HG03378 (cell line): ENCODE measurements around the gene WDR1.

Experiments used
- ATAC-seq: cut with Tn5 transposase; IDR thresholded peaks from one replicate; pipeline ENCODE4 v1.9.1; 2021; ENCODE audit warnings: mild to moderate bottlenecking, moderate library complexity; ENCODE audit not compliant: unreplicated experiment

Gene WDR1

GRCh38 chr4:10115271-10115796, 1.3 kb downstream of the WDR1 start:
- ATAC-seq: no peak

DNA sequence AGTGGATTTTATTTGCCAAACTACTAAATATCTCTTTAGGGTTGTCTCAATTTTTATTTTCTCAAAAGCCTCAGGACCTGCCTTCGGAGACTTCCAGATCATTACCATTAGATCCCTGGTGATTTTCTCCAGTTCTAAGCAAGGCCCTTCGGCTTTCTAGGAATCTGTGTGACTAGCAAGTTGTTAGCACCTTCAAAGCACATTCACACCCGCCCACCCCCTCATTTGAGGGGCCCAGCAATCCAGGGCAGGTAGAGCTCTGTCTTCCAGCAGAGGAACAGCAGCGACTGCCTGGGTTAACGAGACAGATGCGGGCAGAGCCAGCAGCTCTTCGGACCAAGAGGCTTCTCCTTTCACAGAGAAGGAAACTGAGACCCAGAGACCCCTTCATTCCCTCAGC, 2.0 kb downstream of the WDR1 start:
- no peak for ATAC-seq

GRCh38 chr4:10114147-10114546, 2.5 kb downstream of the WDR1 start:
- no peak for ATAC-seq

GRCh38 chr4:10113362-10114047, 3.1 kb downstream of the WDR1 start:
- ATAC-seq: no peak

DNA sequence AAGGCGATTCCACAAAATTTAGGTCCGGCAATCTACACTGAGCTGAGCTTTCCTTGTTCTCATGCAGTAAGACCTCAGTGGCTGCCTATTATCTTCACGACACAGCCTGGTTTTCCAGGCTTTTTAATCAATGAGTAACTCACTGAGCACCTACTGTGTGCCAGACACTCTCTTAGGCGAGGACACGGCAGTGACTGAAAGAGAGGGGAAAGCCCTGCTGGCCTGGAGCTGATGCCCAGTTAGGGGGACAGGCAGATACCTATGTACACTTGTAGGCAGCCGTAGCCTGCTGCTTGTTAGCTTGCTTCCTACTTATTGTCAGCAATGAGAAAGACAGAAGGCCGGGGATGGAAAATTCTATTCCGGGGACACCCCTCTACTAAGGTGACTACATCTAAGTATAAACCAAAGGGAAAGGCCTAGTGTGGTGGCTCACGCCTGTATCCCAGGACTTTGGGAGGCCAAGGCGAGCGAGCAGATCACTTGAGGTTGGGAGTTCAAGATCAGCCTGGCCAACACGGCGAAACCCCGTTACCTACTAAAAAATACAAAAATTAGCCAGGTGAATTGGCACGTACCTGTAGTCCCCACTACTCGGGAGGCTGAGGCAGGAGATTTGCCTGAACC, 3.8 kb downstream of the WDR1 start:
- ATAC-seq: no peak

GRCh38 chr4:10111067-10111801, 5.4 kb downstream of the WDR1 start:
- ATAC-seq: no peak

GRCh38 chr4:10109995-10110670, 6.5 kb downstream of the WDR1 start:
- no peak for ATAC-seq

DNA sequence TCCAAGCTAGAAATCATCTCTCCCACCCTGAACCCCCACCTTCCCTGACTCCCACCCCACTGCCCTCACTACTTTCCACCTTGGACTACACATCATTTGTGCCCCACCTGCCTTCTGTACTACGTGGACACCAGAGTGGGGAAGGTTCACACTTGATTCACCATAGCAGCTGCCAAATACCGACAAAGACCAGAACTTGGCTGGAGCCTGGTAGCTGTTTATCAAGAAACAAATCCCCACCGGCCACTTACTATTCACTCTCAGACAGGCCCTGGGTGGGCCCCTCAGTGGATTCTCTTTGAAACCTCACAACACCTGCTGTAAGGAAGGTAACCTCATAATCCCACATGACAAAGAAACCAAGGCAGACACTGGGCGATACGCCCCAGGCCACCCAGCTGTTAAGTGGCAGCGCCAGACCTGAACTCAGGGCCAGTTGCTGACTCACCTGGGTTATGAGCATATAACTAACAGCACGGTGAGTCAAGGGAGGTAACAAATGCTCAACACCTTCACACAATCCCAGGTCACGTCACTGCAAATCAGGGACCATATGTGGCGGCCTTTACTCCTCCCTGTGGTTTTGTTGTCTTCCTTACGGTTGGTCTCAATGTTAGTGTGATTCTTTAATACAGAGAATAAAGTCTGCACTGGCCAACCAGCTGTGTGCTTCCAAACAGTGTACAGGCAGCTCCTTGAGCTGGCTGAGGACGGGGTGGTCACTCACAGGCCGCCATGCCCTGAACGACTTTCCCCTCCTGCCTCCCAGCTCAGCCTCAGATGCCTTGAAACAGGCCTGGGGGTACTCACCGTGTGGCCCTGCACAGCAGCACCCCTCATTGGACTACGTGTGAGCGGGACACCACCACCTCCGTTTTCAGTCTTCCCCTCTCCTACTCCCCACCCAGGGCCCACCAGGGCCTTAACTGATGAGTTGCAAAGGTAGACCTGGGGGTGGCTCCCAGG, 7.5 kb downstream of the WDR1 start:
- no peak for ATAC-seq

DNA sequence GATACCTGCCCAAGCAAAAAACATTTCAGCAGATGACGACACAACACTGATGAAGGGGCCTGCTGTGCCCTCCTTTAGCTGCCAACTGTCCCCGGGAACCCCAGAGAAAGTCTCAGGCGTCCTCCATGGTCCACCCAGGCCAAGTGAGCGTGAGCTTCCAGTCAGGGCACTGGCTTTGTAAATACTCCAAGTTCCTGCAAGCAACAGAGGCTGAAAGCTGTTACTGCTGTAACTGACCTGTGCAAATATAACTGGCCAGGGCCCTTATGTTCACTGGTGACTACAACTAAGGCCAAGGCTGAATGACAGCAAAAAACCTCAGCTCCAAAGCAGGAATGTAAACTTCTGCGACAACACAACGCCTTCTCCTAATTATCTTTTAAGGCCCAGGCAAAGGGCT, 8.2 kb downstream of the WDR1 start:
- no peak for ATAC-seq

- no peak for ATAC-seq
Measured at GRCh38 chr4:10107111-10108091, 9.2 kb downstream of the WDR1 start.

DNA sequence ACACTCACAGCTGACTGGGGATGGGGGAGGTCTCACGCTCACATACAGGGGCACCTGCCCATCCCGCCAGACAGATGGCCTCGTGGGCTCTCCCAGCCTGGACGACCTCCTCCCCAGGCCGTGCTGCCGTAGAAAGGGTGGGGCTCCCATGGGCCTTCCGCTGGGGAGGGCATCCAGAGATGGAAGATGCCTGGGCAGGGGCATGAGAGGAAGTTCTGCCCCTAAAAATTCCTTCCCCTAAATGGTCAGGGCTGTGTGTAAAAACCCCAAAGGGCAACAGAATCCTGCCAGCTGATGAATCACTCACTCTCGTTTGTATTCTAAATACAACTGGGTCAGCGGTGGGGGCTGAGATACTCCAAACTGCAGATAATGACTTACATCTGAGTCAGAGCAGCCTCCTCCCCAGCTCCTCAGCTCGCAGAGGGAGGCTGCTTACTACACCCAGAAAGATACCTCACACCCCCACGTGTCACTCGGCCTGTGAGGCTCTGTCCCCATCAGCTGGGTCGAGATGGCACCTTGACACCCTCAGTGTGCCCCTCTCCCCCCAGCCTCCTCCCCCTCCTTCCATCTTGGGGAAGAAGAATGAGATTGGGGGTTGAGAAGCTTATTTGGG, 10.1 kb downstream of the WDR1 start:
- no peak for ATAC-seq

DNA sequence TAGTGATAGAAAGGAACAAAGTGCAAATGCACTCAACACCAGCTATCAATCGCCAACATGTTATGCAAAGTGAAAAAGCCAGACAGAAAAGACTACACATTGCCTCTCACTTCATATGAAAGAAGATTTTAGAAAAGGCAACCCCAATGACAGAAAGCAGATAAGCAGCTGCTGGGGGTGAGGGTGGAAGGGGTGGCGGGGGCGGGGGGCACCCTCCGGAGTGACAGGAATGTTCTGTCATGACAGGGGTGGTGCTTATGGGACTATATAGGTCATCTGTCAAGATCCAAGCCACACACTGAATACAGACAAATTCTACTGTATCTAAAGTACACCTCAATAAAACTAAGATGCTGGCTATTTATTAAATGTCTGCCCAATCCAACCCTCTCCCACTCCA, 10.7 kb downstream of the WDR1 start:
- no peak for ATAC-seq

DNA sequence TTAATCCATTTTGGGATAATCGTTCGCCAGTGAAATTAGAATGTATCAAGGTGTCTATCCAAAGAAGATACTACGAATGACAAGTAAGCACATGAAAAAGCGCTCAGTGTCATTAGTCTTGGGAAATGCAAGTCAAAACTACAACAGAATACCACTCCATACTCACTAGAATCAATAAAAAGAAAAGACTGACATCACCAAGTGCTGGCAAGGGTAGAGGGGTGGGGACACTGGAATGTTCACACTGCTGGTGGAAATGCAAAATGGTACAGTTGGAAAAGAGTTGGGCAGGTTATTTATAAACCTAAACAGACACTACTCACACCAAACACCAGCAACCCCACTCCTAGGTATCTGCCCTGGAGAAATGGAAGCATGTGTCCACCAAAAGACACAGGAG, 11.2 kb downstream of the WDR1 start:
- ATAC-seq: no peak

DNA sequence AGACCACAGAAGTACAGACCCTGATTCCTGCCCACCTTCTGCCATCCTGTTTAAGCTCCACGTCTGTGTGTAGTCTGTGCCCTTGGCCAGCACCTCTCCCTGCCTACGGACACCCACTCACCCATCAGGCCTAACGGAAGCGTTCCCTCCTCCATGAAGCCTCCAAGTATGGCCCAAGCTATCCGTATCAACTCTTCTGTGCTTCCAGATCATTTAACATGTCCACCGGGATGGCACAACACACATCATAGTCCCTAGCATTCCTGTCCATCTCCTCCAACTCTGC, 11.7 kb downstream of the WDR1 start:
- ATAC-seq: no peak

DNA sequence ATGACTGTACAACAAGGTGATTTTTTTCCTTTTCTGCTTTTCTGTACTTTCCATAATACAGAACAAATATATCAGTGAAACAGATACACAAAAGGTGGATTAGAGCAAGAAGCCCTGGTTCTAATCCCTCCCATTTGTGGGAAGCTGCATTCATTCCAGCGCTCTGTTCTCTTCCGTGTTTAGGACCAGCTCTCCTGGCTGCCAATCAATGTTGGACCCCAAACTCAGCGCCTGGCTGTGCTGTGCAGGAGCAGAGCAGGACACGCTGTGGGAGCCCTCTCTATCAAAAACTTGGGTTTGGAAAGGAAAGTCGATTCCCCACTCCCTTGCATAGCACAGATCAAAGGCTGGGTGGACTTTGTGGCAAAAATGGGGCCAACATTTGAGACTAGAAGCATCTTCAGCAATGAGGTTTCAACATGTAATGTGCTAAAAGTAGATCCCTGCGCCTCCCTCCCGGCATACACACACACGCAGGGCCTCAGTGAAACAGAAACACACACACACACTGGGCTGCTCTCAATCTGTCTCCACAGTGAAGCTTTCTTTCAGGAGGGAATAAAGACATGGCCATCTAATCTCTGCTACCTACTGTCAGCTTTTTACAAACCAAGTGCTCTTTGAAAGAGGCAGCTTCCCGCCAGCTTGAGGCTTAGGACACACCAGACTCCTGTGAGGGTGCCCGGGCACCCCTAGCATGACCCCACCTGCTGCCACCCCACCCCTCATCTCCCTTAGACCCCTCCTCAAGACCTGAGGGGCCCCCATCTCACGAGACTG, 12.2 kb downstream of the WDR1 start:
- no peak for ATAC-seq

DNA sequence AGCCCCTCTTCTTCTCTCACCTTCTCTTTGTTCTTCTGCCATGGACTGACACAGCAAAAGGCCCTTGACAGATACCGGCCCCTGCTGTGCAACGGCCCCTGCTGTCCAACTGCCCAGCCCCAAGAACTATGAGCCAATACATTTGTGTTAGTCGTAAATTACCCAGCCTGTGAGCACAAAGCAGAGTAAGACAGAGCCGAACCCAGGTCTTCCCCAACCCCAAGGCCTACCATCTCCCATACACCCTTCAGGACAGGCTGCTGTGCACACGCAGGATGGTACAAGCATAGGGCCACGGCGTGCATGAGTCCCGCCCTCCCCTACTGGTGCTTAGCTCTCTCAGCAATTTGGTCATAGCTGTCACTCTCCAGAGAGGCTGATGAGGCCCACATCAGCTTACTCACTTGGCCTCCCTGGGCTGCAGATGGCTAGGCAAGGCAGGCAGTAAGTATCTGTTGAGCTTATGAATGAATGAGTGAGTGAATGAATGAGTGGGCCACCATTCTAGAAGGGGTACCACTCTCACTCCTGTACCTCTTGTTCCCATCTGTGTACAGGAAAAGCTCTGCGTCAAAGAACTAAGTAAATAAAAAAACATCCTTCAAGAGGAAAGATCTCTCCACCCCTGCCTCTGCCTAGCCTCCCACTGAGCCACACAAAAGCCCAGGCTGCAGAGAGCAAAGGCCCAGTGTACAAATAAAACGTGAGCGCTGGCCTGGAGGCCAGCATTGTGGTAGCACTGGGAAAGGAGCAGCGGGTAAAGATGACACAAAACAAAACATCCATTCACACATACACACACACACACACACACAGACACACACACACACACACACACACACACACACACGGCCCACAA, 13.9 kb downstream of the WDR1 start:
- ATAC-seq: no peak
